ENCODE data around the gene SF3A2. TPM values are rescaled to one million over a fixed set of nuclear protein-coding genes. Genes with fewer than 3 reads are reported as not detected.
"Not testable (repeated sequence)": the region's sequence is repeated elsewhere in the genome, so short reads cannot be mapped to it uniquely, and the experiment has no call there.

The SF3A2 gene, protein sequence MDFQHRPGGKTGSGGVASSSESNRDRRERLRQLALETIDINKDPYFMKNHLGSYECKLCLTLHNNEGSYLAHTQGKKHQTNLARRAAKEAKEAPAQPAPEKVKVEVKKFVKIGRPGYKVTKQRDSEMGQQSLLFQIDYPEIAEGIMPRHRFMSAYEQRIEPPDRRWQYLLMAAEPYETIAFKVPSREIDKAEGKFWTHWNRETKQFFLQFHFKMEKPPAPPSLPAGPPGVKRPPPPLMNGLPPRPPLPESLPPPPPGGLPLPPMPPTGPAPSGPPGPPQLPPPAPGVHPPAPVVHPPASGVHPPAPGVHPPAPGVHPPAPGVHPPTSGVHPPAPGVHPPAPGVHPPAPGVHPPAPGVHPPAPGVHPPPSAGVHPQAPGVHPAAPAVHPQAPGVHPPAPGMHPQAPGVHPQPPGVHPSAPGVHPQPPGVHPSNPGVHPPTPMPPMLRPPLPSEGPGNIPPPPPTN
- polyA plus RNA-seq (ENCODE audit: insufficient read length in 4 of 4): 10 to 100 TPM; 67.6 to 94.0 (median 72.6) TPM

DNA sequence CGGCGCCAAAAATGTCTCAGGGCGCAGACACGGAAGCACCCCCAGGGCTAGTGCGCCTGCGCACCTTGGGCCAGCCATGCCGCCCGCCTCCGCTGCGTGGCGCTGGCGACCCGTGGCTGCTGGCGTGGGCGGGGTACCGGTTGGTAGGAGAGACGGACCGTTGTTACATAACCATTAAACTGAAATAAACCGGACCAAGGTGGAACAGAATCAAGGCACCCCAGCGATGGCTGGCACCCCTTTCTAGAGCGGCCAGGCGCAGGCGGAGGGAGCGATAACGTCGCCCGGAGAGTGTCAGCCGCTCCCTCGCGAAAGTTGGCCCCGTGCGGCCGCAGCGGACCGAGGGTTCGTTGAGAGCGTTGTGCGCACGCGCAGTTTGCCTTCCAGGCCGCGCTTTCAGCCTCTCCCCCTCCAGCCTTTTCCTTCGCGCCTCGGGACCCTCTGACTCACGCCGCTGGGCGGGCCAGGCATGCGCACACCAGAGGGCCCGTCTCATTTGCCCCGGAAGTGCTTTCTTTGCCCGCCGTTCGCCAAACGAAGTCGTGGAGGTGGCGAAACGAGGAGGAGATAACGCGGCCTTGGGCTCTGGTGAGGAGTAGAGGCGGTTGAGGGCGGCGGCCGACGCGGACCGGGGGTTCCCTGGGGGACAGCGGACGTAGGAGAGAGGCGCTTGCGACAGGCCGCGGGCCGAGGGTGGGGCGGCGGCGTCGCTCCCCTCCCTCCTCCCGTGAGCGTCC, at the start of gene SF3A2, which contains the start of gene PLEKHJ1:
Gene SF3A2 (plus strand): TSS at position 511 of the 737 bp plus-strand sequence. CDS start 6,595 bp downstream, outside the sequence.
Gene PLEKHJ1 (minus strand): TSS at position 16 of the 737 bp plus-strand sequence. CDS start 81 bp downstream, outside the sequence.
- peak; percentile 92 to 96 (median 94) for DNase-seq (ENCODE audit: low read depth in 4 of 4, low spot score in 3 of 4)

DNA sequence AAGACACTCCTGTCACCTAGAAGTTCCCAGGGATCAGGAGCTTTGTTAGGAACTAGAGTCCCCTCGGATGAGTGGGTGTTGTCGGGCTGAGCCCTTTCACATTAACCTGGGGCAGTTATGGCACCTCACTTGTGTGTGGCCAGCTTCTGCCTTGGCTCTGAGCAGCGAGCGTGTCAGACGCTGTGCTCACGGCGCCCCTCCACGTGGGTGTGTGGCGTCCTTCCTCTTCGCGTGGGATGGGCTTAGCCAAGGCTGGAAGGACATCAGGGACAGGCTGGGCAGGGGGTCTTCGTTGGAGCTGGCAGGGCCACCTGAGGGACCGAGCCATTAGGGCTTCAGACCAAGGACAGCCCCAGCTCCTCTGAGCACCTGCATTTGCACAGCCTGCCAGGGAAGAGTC, 49.5 kb upstream of the SF3A2 start:
- DNase-seq (ENCODE audit: low read depth in 4 of 4, low spot score in 3 of 4): no peak

DNA sequence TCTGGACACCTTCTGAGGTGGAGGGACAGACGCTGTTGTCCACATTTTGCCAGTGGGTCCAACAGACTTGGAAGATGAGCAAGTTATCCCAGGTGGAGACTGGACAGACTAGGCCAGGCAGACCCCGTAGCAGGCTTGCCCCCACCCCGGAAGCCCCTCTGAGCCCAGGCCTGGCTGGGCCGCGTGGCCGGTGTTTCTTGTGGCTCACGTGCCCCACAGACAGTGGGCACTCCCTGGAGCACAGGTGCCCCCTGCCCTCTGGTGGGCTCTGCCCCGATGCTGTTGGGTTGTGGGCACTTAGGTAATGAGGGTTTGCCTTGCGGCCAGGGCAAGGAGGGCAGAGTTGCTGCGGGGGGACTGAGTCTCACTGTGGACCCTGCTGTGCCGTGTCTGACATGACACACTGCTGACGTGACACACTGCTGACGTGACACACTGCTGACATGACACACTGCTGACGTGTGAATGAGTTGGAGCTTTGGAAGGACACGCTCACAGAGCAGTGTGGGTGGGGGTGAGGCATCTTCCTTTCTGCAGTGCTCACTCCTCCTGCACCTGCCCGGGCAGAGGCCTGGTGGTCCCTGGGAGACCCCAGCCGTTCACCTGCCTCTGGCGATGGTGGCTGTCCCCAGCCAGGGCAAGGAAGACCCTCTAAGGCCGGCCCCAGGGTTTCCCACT, 47.8 kb upstream of the SF3A2 start:
- no peak for DNase-seq (ENCODE audit: low read depth in 4 of 4, low spot score in 3 of 4)

DNA sequence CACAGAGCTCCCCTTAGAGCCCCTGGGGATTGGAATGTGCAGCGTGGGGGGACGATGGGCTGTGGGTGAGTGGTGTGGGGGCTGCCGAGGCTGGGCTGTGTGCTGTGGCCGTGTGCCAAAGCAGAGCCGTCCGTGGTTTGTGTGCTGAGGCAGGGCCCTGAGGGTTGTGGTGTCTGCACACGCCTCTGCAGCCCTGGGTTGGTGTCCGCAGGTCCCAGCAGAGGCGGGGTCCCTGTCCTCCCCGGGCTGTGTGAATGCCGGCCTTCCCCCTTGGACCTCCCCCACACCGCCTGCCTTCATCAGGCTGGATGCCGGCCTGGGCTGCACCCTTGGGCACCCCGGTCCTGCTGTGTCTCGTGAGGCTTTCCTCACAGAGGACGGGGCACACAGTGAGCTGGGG, 46.7 kb upstream of the SF3A2 start:
- no peak for DNase-seq (ENCODE audit: low read depth in 4 of 4, low spot score in 3 of 4)

- no peak for DNase-seq (ENCODE audit: low read depth in 4 of 4, low spot score in 3 of 4)
Measured at GRCh38 chr19:2190848-2191455, 45.7 kb upstream of the SF3A2 start.

GRCh38 chr19:2191456-2192310, 44.9 kb upstream of the SF3A2 start:
- no peak for DNase-seq (ENCODE audit: low read depth in 4 of 4, low spot score in 3 of 4)

- DNase-seq (ENCODE audit: low read depth in 4 of 4, low spot score in 3 of 4): no peak
Measured at GRCh38 chr19:2192862-2193261, 43.8 kb upstream of the SF3A2 start.

- DNase-seq (ENCODE audit: low read depth in 4 of 4, low spot score in 3 of 4): no peak
Measured at GRCh38 chr19:2193807-2194206, 42.8 kb upstream of the SF3A2 start.

DNA sequence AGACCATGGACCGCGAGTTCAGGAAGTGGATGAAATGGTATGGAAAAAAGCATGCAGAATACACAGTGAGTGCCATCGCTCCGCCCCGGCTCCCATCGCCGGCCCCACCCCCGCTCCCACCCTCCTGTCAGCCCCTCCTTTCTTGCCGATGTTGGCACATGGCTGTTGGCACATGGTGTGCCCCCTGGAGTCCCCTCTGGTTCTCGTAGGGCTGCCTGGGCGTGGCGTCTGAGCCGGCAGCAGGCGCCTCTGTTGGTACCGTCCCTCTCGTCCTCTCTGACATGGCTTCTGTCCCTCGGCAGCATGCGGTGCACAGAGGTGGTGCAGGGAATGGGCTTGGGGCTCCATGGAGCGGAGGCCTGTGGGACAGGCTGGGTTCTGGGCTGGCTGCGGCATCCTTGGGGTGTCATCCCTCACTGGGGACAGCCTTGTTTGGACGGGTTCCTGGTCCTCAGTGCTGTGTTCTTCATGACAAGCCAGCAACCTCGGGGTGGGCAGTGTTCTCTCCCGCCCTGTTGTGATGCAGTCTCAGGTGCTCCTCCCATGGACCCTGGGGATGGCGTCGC, 42.0 kb upstream of the SF3A2 start:
- no peak for DNase-seq (ENCODE audit: low read depth in 4 of 4, low spot score in 3 of 4)

DNA sequence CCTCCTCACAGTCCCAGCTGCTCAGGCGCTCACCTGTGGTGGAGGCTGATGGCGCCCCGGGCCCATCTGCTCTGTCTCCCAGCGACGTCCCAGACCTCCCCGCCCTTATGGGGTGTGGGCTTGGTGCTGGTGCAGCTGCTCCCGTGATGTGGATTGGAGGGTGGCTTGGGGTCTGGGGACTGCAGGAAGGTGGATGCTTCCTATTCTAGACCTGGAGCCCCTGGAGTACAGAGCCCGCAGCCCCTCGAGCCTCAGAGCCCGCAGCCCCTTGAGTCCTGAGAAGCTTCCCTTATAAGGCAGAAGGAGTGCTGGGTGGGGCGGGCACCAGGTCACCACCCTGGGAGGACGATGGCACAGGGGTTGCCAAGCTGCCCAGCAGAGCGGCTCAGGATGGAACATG, 41.3 kb upstream of the SF3A2 start:
- DNase-seq (ENCODE audit: low read depth in 4 of 4, low spot score in 3 of 4): no peak

- no peak for DNase-seq (ENCODE audit: low read depth in 4 of 4, low spot score in 3 of 4)
Measured at GRCh38 chr19:2195914-2196313, 40.7 kb upstream of the SF3A2 start.

DNA sequence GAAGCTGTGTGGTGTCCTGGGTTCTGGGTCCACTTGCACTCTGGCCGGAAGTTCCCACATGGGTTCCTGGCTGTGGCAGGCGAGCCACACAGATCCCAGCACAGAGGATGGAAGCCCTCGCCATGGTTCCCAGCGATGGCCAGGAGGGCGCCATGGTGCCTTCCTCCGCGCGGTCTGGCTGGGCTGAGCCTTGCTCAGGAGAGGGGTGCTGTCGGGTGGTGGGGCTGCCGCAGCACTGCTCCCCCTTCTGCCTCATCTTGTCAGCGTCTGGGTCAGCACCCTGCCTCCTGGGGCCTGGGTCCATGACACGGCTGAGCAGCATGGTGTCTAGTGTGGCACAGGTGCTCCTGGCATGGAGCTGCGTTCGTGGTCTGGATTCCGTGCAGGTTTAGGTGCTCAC, 39.4 kb upstream of the SF3A2 start:
- no peak for DNase-seq (ENCODE audit: low read depth in 4 of 4, low spot score in 3 of 4)

DNA sequence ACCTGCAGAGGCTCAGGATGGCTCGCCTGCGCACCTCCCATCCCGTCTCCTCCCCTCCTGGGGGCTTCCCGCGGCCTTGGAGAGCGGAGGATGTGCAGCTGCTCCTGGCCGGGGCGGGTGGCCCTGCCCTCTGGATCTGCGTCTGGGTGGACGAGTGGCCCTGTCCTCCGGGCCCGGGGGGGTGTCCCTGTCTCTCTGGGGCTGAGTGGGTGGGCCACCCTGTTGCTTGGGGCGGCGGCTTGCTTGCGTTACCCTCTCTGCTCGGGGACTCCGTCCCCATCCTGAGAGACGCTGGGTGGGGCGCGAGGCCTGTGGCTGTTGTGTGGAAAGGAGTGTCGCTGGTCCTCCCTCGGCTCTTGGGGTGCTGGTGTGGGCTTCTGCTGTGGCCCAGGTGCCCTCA, 38.3 kb upstream of the SF3A2 start:
- DNase-seq (ENCODE audit: low read depth in 4 of 4, low spot score in 3 of 4): no peak

- no peak for DNase-seq (ENCODE audit: low read depth in 4 of 4, low spot score in 3 of 4)
Measured at GRCh38 chr19:2199215-2199614, 37.4 kb upstream of the SF3A2 start.

DNA sequence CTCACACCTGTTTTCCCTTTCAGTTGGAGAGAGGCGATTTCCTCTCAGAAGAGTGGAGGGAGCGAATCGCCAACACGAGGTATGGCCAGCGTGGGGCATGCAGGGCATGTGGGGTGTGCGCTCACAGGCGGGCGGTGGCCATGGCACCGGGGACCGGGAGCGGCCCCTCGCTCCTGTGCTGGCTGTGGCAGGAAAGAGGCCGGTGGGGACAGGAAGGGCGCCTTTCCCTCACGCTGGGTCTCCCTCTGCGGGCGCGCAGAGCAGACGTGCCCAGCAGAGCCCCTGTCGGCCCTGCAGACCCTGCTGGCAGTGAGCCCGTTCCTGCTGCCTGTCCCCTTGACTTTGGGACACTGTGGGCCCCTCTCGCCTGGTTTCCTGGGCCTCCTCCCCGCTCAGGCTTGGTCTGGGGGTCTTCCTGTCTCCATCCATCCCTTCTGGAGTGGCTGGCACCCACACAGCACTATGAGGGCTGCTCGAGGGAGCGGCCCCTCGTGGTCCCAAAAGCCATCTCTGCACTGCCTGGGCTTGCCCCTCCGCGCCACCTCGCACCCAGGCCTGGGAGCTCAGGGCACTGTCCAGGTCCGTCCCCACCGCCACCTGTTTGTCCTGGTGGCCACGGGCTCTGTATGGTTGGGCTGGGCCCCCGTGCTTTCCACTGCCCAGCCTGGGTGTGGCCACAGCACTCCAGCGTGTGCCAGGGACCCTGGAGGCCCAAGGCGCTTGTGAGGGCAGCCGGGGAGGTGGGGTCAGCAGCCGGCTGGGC, 36.6 kb upstream of the SF3A2 start:
- DNase-seq (ENCODE audit: low read depth in 4 of 4, low spot score in 3 of 4): no peak

DNA sequence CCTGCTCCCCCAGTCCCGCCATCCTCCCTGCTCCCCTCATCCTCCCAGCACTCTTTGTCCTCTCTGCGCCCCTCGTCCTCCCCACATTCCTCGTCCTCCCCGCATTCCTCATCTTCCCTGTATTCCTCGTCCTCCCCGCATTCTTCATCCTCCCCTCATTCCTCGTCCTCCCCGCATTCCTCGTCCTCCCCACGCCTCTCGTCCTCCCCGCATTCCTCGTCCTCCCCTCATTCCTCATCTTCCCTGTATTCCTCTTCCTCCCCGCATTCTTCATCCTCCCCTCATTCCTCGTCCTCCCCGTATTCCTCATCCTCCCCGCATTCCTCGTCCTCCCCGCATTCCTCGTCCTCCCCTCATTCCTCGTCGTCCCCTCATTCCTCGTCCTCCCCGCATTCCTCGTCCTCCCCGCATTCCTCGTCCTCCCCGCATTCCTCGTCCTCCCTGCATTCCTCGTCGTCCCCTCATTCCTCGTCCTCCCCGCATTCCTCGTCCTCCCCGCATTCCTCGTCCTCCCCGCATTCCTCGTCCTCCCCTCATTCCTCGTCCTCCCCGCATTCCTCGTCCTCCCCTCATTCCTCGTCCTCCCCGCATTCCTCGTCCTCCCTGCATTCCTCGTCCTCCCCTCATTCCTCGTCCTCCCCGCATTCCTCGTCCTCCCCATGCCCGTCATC, 35.9 kb upstream of the SF3A2 start:
- not testable (repeated sequence) for DNase-seq (ENCODE audit: low read depth in 4 of 4, low spot score in 3 of 4)

DNA sequence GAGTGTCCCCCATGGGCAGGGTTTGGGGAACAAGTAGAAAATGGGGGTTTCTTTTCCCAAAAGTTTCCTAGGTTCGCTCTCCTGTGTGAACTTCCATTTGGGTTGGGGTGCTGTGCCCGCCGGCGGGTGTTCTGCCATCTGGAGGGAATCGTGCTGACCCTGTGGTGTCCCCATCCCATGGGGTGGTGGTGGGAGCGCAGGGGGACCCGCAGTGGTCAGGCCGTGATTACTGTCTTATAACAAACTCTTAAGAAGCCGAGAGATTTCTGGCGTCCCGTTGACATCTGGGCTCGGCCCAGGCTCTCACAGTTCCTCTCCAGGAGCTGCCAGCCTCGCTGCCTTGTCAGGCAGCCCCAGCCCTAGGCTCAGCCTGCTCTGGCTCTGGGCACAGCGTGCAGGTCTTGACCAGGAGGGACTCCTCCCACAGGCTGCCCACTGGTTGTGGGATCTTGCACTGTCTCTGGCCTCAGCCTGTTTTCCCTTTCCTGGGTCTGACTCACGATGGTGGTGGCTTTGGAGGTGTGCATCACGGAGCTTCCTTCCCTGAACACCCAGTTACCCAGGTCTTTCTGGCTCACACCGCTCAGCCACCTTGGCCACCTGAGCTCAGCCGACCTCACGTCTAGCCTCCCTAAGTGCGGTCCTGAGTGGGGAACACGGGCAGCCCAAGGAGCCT, 35.0 kb upstream of the SF3A2 start:
- DNase-seq (ENCODE audit: low read depth in 4 of 4, low spot score in 3 of 4): no peak

- no peak for DNase-seq (ENCODE audit: low read depth in 4 of 4, low spot score in 3 of 4)
Measured at GRCh38 chr19:2202366-2202765, 34.3 kb upstream of the SF3A2 start.

Data from left renal pelvis (tissue), 4 donors.